Liver (tissue), 9 donors: ENCODE measurements around the gene DGKB. TPM values are rescaled to one million over a fixed set of nuclear protein-coding genes. Genes with fewer than 3 reads are reported as not detected.
A peak's percentile ranks its signal among the peaks of the same experiment; 100 is the strongest.

Experiments used
- DNase-seq: peaks from one replicate; pipeline ENCODE4 v3.0.0-alpha.2; 2017; ENCODE audit warnings: low spot score
- H3K27ac ChIP-seq, 2 donors: one replicate each; pipeline ENCODE4 v1.7.0; 2013; ENCODE audit warnings: inconsistent platforms in 2 of 2, low read length in 2 of 2, control low read depth in 1 of 2, low read depth in 1 of 2, mild to moderate bottlenecking in 1 of 2
- H3K27me3 ChIP-seq, 4 donors: one replicate each; pipeline versions ENCODE4 v1.6.1 to v1.7.0; 2013; ENCODE audit warnings: low read length in 3 of 4, inconsistent platforms in 1 of 4, mild to moderate bottlenecking in 1 of 4, moderate library complexity in 1 of 4; ENCODE audit not compliant: control insufficient read depth in 4 of 4, insufficient read depth in 4 of 4
- H3K36me3 ChIP-seq, 4 donors: one replicate each; pipeline versions ENCODE4 v1.6.1 to v1.7.0; 2013; ENCODE audit warnings: low read length in 3 of 4, mild to moderate bottlenecking in 3 of 4, low read depth in 1 of 4, moderate library complexity in 1 of 4; ENCODE audit not compliant: control insufficient read depth in 4 of 4, insufficient read depth in 3 of 4
- H3K4me1 ChIP-seq, 4 donors: one replicate each; pipeline versions ENCODE4 v1.6.1 to v1.7.0; 2013; ENCODE audit warnings: low read length in 3 of 4, mild to moderate bottlenecking in 3 of 4, moderate library complexity in 1 of 4; ENCODE audit not compliant: control insufficient read depth in 4 of 4, insufficient read depth in 4 of 4
- H3K4me3 ChIP-seq, 3 donors: one replicate each; pipeline versions ENCODE4 v1.6.1 to v1.7.0; 2013; ENCODE audit warnings: low read length in 3 of 3, control low read depth in 1 of 3, low read depth in 1 of 3, mild to moderate bottlenecking in 1 of 3
- H3K9ac ChIP-seq, 2 donors: one replicate each; pipeline ENCODE4 v1.7.0; 2013; ENCODE audit warnings: low read length in 2 of 2, mild to moderate bottlenecking in 2 of 2, moderate library complexity in 2 of 2, control low read depth in 1 of 2, low read depth in 1 of 2
- H3K9me3 ChIP-seq, 4 donors: one replicate each; pipeline versions ENCODE4 v1.6.1 to v1.7.0; 2013; ENCODE audit warnings: low read length in 3 of 4; ENCODE audit not compliant: control insufficient read depth in 4 of 4
- FOXA1 ChIP-seq: IDR thresholded peaks from 2 replicates; pipeline ENCODE4 v1.6.1; 2016; ENCODE audit warnings: antibody characterized with exemption
- FOXA2 ChIP-seq: IDR thresholded peaks from 2 replicates; pipeline ENCODE4 v1.6.1; 2016; ENCODE audit warnings: antibody characterized with exemption
- GABPA ChIP-seq, 2 donors: IDR thresholded peaks in 1 of 2; conservative IDR thresholded peaks in 1 of 2; 2 replicates each; pipeline ENCODE4 v1.6.1; 2016; ENCODE audit warnings: antibody characterized with exemption in 2 of 2, mild to moderate bottlenecking in 1 of 2, moderate library complexity in 1 of 2
- HNF4G ChIP-seq: IDR thresholded peaks from 2 replicates; pipeline ENCODE4 v1.6.1; 2016; ENCODE audit warnings: antibody characterized with exemption
- NR2F2 ChIP-seq: IDR thresholded peaks from 2 replicates; pipeline ENCODE4 v1.6.1; 2016; ENCODE audit warnings: antibody characterized with exemption
- RAD21 ChIP-seq, 2 donors: IDR thresholded peaks; 2 replicates each; pipeline ENCODE4 v1.6.1; 2016; ENCODE audit warnings: antibody characterized with exemption in 2 of 2, mild to moderate bottlenecking in 2 of 2
- RXRA ChIP-seq, 2 donors: IDR thresholded peaks; 2 replicates each; pipeline ENCODE4 v1.6.1; 2017 to 2018; ENCODE audit warnings: antibody characterized with exemption in 2 of 2, mild to moderate bottlenecking in 1 of 2
- SP1 ChIP-seq: IDR thresholded peaks from 2 replicates; pipeline ENCODE4 v1.6.1; 2018; ENCODE audit warnings: antibody characterized with exemption, mild to moderate bottlenecking
- TAF1 ChIP-seq: conservative IDR thresholded peaks from 2 replicates; pipeline ENCODE4 v1.6.1; 2016; ENCODE audit warnings: antibody characterized with exemption, mild to moderate bottlenecking
- YY1 ChIP-seq: IDR thresholded peaks from 2 replicates; pipeline ENCODE4 v1.6.1; 2016; ENCODE audit warnings: antibody characterized with exemption, mild to moderate bottlenecking
- WGBS: extraction: QIAGEN DNeasy Blood & Tissue Kit; methylation state at CpG from one replicate; pipeline ENCODE4 v1.1.7; 2013; 5-methylcytosine and 5-hydroxymethylcytosine counted together
- polyA plus RNA-seq, 2 donors: library from polyadenylated mRNA; stranded (reverse) in 1 of 2; unstranded in 1 of 2; fragments of 200-250 nt in 1 of 2; fragments of >200 nt in 1 of 2; fragmentation: Nextera tagmentation in 1 of 2; extraction: Ambion mirVana in 1 of 2; gene quantifications; one replicate each; pipeline versions ENCODE4 v1.2.1 to v1.2.3, GENCODE V29; 2013 to 2015
- total RNA-seq, 2 donors: library from RNA; depleted of rRNA; stranded (reverse); fragments of >200 nt; gene quantifications; one replicate each; pipeline ENCODE4 v1.2.3, GENCODE V29; 2014
- TF ChIP-seq, protein P1 (sequence below): IDR thresholded peaks from 2 replicates; pipeline ENCODE4 v1.6.1; 2016; ENCODE audit warnings: antibody characterized with exemption
- TF ChIP-seq, protein P2 (sequence below): IDR thresholded peaks from 2 replicates; pipeline ENCODE4 v1.6.1; 2016; ENCODE audit warnings: antibody characterized with exemption
- TF ChIP-seq, protein P3 (sequence below): IDR thresholded peaks from 2 replicates; pipeline ENCODE4 v1.6.1; 2016; ENCODE audit warnings: antibody characterized with exemption, mild to moderate bottlenecking
- donor health status: healthy.
- donor health status: healthy.
- donor health status: healthy.
- donor health status: healthy.
- donor health status: healthy.

The DGKB gene
- total and polyA plus RNA-seq, 4 donors, result 0.09 to 0.42 TPM; not detected in 2

DNA sequence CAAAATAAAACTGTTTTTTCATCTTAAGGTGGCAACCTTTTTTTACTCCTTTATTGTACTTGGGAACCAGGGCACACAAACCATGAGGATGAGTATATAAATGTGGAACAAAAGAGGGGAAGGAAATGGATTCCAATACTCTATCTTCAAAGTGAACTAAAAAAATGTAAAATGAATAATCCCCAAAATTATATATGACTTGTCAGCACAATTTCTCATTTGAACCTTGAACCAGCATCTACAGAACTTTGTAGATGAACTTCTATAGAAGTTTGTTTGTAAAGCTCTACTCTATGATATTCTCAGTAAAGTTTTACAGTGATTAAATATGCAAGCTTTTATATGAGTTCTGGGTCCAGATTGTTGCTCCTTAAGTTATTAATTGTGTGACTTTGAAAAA is 694.8 kb downstream of the DGKB start:
- Histone ChIP-seq H3K9me3 (no peaks in the 10 kb centered on the region), H3K4me3 (no peak overlapping the region), H3K4me1 (no peaks in the 10 kb centered on the region), H3K27me3 (no peaks in the 10 kb centered on the region), H3K36me3 (no peaks in the 10 kb centered on the region), H3K27ac (no peak overlapping the region), H3K9ac (no peak overlapping the region)
- no peak for TF ChIP-seq GABPA (IDR thresholded peaks at IDR 0.05 in 1 of 2, conservative IDR thresholded peaks at IDR 0.05 in 1 of 2)
- no peak for TF ChIP-seq FOXA1
- TF ChIP-seq, protein P1, sequence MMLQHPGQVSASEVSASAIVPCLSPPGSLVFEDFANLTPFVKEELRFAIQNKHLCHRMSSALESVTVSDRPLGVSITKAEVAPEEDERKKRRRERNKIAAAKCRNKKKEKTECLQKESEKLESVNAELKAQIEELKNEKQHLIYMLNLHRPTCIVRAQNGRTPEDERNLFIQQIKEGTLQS, result no peak
- no peak for TF ChIP-seq RAD21 (IDR thresholded peaks at IDR 0.05)
- no peak for TF ChIP-seq RXRA (IDR thresholded peaks at IDR 0.05)
- no peak for TF ChIP-seq TAF1
- TF ChIP-seq NR2F2, result no peak
- no peak for TF ChIP-seq SP1
- DNase-seq, result no peak

DNA sequence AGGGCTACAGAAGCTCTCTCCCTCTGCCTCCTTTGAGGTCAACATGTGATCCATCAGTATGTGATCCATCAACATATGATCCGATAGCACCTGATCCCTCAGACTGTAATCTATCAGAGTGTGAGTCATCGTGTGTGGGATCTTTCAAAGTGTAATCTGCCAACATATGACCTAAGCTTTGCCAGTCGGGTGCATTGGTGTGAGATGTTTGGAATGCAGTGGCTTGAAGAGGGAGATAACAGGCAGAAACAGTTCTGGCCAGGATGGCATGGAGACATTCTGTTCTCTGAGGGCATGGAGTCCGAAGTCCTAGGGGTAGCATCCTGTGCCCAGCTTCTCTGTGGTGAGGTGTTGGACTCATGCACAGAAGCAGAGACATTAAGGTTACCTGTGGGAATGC is 695.4 kb downstream of the DGKB start:
- H3K4me3 ChIP-seq, result no peak overlapping the region
- H3K27ac ChIP-seq, result no peak overlapping the region
- H3K9ac ChIP-seq, result no peak overlapping the region
- TF ChIP-seq RXRA (IDR thresholded peaks at IDR 0.05), result no peak
- peak in 1 of 2 donors; percentile 39 for TF ChIP-seq RAD21 (IDR thresholded peaks at IDR 0.05)
- no peaks in the 10 kb centered on the region for H3K36me3 ChIP-seq
- no peaks in the 10 kb centered on the region for H3K27me3 ChIP-seq
- WGBS, result 70% methylated on average over 4 of the region's 4 CpGs
- no peaks in the 10 kb centered on the region for H3K4me1 ChIP-seq
- H3K9me3 ChIP-seq, result no peaks in the 10 kb centered on the region
- DNase-seq, result no peak

DNA sequence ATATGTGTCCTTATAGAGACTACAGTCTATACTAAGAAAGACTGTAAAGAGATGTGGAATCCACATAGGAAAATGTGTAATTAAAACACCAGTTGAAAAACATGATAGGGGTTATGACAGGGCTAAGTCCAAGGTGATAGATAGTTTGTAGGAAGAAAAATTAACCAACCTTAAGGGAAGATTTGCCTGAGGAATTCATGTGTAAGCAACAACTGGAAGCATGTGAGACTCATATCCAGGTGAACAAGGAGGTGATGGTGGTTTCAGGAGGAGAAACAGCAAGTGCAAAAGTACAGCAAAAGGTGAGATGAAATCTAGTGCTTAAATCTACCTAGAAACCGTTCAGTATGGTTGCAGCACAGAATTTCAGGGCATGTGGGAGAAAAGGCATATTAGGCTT is 696.4 kb downstream of the DGKB start:
- WGBS, result 72% methylated on average over 1 of the region's 1 CpG
- Histone ChIP-seq H3K27ac (no peak overlapping the region), H3K4me3 (no peak overlapping the region), H3K4me1 (no peaks in the 10 kb centered on the region), H3K9me3 (no peaks in the 10 kb centered on the region), H3K27me3 (no peaks in the 10 kb centered on the region), H3K36me3 (no peaks in the 10 kb centered on the region), H3K9ac (no peak overlapping the region)
- DNase-seq, result no peak
- no peak for TF ChIP-seq HNF4G

DNA sequence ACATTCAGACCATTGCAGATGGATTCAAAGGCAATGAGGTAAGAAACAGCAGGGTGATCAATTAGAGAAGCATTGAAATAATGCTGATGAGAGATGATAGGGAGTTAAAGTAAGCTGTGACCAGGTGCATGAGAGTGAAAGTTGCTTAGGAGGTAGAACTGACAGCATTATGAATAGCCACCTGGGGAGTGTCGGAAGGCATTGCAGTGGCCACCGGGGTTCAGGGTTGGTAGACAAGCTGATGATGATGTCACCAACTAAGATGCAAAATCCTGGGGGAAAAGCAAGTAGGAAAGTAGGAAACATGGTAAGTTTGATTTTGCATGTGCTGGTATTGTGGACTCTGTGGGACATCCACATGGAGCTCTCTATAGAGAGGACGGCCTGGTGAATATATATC is 701.2 kb downstream of the DGKB start:
- Histone ChIP-seq H3K4me3 (no peak overlapping the region), H3K27me3 (no peaks in the 10 kb centered on the region), H3K4me1 (no peaks in the 10 kb centered on the region), H3K27ac (no peak overlapping the region), H3K9ac (no peak overlapping the region), H3K36me3 (no peaks in the 10 kb centered on the region), H3K9me3 (no peaks in the 10 kb centered on the region)
- no peak for DNase-seq
- TF ChIP-seq YY1, result no peak
- TF ChIP-seq, protein P2, sequence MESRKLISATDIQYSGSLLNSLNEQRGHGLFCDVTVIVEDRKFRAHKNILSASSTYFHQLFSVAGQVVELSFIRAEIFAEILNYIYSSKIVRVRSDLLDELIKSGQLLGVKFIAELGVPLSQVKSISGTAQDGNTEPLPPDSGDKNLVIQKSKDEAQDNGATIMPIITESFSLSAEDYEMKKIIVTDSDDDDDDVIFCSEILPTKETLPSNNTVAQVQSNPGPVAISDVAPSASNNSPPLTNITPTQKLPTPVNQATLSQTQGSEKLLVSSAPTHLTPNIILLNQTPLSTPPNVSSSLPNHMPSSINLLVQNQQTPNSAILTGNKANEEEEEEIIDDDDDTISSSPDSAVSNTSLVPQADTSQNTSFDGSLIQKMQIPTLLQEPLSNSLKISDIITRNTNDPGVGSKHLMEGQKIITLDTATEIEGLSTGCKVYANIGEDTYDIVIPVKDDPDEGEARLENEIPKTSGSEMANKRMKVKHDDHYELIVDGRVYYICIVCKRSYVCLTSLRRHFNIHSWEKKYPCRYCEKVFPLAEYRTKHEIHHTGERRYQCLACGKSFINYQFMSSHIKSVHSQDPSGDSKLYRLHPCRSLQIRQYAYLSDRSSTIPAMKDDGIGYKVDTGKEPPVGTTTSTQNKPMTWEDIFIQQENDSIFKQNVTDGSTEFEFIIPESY, result no peak
- TF ChIP-seq, protein P3, sequence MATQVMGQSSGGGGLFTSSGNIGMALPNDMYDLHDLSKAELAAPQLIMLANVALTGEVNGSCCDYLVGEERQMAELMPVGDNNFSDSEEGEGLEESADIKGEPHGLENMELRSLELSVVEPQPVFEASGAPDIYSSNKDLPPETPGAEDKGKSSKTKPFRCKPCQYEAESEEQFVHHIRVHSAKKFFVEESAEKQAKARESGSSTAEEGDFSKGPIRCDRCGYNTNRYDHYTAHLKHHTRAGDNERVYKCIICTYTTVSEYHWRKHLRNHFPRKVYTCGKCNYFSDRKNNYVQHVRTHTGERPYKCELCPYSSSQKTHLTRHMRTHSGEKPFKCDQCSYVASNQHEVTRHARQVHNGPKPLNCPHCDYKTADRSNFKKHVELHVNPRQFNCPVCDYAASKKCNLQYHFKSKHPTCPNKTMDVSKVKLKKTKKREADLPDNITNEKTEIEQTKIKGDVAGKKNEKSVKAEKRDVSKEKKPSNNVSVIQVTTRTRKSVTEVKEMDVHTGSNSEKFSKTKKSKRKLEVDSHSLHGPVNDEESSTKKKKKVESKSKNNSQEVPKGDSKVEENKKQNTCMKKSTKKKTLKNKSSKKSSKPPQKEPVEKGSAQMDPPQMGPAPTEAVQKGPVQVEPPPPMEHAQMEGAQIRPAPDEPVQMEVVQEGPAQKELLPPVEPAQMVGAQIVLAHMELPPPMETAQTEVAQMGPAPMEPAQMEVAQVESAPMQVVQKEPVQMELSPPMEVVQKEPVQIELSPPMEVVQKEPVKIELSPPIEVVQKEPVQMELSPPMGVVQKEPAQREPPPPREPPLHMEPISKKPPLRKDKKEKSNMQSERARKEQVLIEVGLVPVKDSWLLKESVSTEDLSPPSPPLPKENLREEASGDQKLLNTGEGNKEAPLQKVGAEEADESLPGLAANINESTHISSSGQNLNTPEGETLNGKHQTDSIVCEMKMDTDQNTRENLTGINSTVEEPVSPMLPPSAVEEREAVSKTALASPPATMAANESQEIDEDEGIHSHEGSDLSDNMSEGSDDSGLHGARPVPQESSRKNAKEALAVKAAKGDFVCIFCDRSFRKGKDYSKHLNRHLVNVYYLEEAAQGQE, result no peak
- no peak for TF ChIP-seq HNF4G
- TF ChIP-seq NR2F2, result no peak
- no peak for TF ChIP-seq FOXA2
- no peak for TF ChIP-seq FOXA1
- 86% methylated on average over 3 of the region's 3 CpGs for WGBS
